GM21825 (cell line): ENCODE measurements around the gene EFNA2.
A peak's percentile ranks its signal among the peaks of the same experiment; 100 is the strongest.

Source experiments
- ATAC-seq: cut with Tn5 transposase; IDR thresholded peaks from one replicate; pipeline ENCODE4 v1.9.1; 2021; ENCODE audit warnings: mild to moderate bottlenecking, moderate library complexity; ENCODE audit not compliant: unreplicated experiment

EFNA2 gene

GRCh38 chr19:1259876-1260748 is 25.6 kb upstream of the EFNA2 start:
- ATAC-seq, result peak; percentile 6

GRCh38 chr19:1260749-1261537 is 24.7 kb upstream of the EFNA2 start:
- ATAC-seq, result peak; percentile 48

GRCh38 chr19:1261538-1261797 is 24.2 kb upstream of the EFNA2 start:
- no peak for ATAC-seq

GRCh38 chr19:1261798-1262622 is 23.7 kb upstream of the EFNA2 start:
- ATAC-seq, result no peak

GRCh38 chr19:1262623-1263123 is 23.0 kb upstream of the EFNA2 start:
- ATAC-seq, result no peak

GRCh38 chr19:1263188-1263587 is 22.5 kb upstream of the EFNA2 start:
- ATAC-seq, result no peak

- no peak for ATAC-seq
Observed at GRCh38 chr19:1264801-1265614, 20.7 kb upstream of the EFNA2 start.

- no peak for ATAC-seq
Observed at GRCh38 chr19:1265615-1266128, 20.0 kb upstream of the EFNA2 start.

GRCh38 chr19:1266129-1266915 is 19.4 kb upstream of the EFNA2 start:
- peak; percentile 20 for ATAC-seq

- ATAC-seq, result peak; percentile 12
Observed at GRCh38 chr19:1266916-1267476, 18.7 kb upstream of the EFNA2 start.

- no peak for ATAC-seq
Observed at GRCh38 chr19:1267477-1268225, 18.0 kb upstream of the EFNA2 start.

GRCh38 chr19:1268226-1269064 is 17.2 kb upstream of the EFNA2 start:
- ATAC-seq, result no peak

GRCh38 chr19:1269065-1269477 is 16.6 kb upstream of the EFNA2 start, which contains the start of gene CIRBP:
TSS of gene CIRBP (plus strand) at chr19:1269332. CDS start at chr19:1270934, 1,602 bp downstream.
- ATAC-seq, result peak; percentile 55

GRCh38 chr19:1269478-1270212 is 16.0 kb upstream of the EFNA2 start:
- ATAC-seq, result peak; percentile 17

- no peak for ATAC-seq
Observed at GRCh38 chr19:1270213-1270853, 15.3 kb upstream of the EFNA2 start.
